GM21619 (cell line): ENCODE results near the gene COL23A1.
"Not testable (repeated sequence)": the region's sequence is repeated elsewhere in the genome, so short reads cannot be mapped to it uniquely, and the experiment has no call there.

ENCODE experiments used
- ATAC-seq: cut with Tn5 transposase; IDR thresholded peaks from one replicate; pipeline ENCODE4 v1.9.1; 2021; ENCODE audit not compliant: unreplicated experiment

COL23A1 gene

GRCh38 chr5:178253632-178254031 is 336.6 kb downstream of the COL23A1 start:
- ATAC-seq: not testable (repeated sequence)

- ATAC-seq: no peak
Measured at GRCh38 chr5:178252258-178252657, 337.9 kb downstream of the COL23A1 start.

- no peak for ATAC-seq
Measured at GRCh38 chr5:178250263-178250662, 339.9 kb downstream of the COL23A1 start.

- ATAC-seq: no peak
Measured at GRCh38 chr5:178249191-178249989, 340.8 kb downstream of the COL23A1 start.

- ATAC-seq: no peak
Measured at GRCh38 chr5:178248750-178249149, 341.4 kb downstream of the COL23A1 start.

GRCh38 chr5:178247481-178248456 is 342.4 kb downstream of the COL23A1 start:
- ATAC-seq: no peak

GRCh38 chr5:178246624-178247279 is 343.4 kb downstream of the COL23A1 start:
- ATAC-seq: no peak

- no peak for ATAC-seq
Measured at GRCh38 chr5:178245389-178245788, 344.8 kb downstream of the COL23A1 start.

- no peak for ATAC-seq
Measured at GRCh38 chr5:178244576-178244975, 345.6 kb downstream of the COL23A1 start.

GRCh38 chr5:178242416-178242815 is 347.8 kb downstream of the COL23A1 start:
- ATAC-seq: no peak

GRCh38 chr5:178241688-178242231 is 348.4 kb downstream of the COL23A1 start:
- no peak for ATAC-seq

- no peak for ATAC-seq
Measured at GRCh38 chr5:178241231-178241663, 348.9 kb downstream of the COL23A1 start.

GRCh38 chr5:178240766-178241165 is 349.4 kb downstream of the COL23A1 start:
- no peak for ATAC-seq

- ATAC-seq: no peak
Measured at GRCh38 chr5:178240341-178240741, 349.9 kb downstream of the COL23A1 start.

GRCh38 chr5:178239626-178240301 is 350.4 kb downstream of the COL23A1 start:
- not testable (repeated sequence) for ATAC-seq

- ATAC-seq: no peak
Measured at GRCh38 chr5:178238711-178239592, 351.2 kb downstream of the COL23A1 start.

GRCh38 chr5:178238313-178238635 is 351.9 kb downstream of the COL23A1 start:
- no peak for ATAC-seq

- ATAC-seq: no peak
Measured at GRCh38 chr5:178237431-178238312, 352.5 kb downstream of the COL23A1 start.

- ATAC-seq: no peak
Measured at GRCh38 chr5:178236679-178237078, 353.5 kb downstream of the COL23A1 start.
